GM21360 (cell line): ENCODE measurements around the gene SAV1.
A peak's percentile ranks its signal among the peaks of the same experiment; 100 is the strongest.
"Not testable (repeated sequence)": the region's sequence is repeated elsewhere in the genome, so short reads cannot be mapped to it uniquely, and the experiment has no call there.

Experiments used
- ATAC-seq: cut with Tn5 transposase; IDR thresholded peaks from one replicate; pipeline ENCODE4 v1.9.1; 2021; ENCODE audit warnings: mild to moderate bottlenecking, moderate library complexity; ENCODE audit not compliant: unreplicated experiment

Gene SAV1

GRCh38 chr14:50667996-50668825, at the start of gene SAV1:
TSS of gene SAV1 (minus strand) at chr14:50668306. CDS start at chr14:50667967, 339 bp downstream.
- ATAC-seq = peak; percentile 42

- no peak for ATAC-seq
These were observed 49.7 kb upstream of the SAV1 start for GRCh38 chr14:50717811-50718210.

DNA sequence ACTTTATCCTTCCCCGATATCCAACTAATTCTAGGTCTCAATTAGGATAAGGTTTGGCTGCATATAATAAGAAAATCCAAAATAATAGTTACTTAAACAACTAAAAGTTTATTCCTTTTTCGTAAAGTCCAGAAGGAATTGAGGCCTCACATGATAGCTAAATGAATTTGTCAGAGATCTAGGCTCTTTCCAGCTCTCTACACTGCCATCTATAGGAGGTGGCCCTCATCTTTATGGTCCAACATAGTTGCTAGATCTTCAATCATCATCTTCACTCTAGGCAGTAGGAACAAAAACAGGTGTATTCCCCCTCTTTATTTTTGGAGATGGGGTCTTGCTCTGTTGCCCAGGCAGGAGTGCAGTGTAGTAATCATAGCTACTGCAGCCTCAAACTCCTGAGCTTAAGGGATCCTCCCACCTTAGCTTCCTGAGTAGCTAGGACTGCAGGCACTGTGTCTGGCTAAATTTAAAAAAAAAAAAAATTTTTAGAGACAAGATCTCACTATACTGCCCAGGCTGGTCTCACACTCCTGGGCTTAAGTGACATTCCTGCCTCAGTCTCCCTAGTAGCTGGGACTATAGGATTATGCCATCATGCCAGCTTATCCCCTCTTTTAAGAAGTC, 46.5 kb upstream of the SAV1 start:
- ATAC-seq = no peak

- no peak for ATAC-seq
These were observed 42.9 kb upstream of the SAV1 start for GRCh38 chr14:50711043-50711442.

DNA sequence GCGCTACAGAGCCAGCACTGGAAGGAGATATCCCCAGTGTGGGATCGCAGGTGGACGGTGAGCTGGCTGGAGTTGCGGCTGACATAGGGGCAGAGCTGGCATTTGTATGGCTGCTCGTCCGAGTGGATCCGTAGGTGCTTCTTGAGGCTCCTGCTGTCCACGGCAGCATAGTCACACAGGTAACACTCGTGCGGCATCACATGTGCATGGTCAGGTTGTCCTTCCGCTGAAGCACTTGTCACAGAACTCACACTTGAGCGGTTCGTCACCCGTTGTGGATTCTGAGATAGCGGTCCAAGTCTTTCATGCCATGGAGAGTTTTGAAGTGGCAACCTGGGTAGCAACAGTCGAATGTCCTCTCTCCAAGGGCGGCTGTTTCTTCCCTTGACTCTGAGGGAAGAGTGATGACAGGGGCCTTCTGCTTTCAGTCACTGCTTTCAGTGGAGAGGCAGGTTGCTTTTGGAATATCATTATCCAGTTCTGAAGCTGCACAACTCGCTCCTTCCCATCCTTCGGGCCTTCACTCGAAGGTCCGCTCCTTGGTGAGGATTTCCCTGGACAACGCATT, 37.0 kb upstream of the SAV1 start:
- ATAC-seq = no peak

DNA sequence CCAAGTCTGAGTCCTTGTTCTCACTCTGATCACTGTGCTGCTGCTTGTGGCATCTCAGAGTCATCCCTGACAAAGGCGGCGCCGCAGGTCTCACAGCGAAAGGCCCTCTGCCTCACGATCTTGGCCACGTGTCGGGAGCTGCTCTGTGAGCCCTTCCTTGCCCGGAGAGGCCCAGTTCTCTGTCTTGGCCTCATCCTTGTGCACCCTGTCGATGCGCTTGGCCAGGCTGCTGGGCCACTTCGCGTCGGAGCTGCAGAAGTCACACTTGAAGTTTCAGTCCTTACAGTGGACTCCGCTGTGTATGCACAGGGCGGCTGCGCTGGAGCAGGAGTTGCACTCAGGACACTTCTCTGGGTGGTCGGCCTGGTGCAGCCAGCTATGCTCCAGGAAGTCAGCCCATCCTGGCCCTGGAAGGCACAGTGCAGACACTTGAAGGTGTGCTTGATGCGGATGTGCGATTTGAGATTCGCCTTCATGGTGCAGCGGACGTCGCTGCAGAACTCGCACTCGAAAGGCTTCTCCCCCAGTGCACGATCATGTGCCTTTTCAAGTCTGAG, 36.4 kb upstream of the SAV1 start:
- ATAC-seq = no peak

GRCh38 chr14:50697659-50698290, 29.7 kb upstream of the SAV1 start:
- no peak for ATAC-seq

DNA sequence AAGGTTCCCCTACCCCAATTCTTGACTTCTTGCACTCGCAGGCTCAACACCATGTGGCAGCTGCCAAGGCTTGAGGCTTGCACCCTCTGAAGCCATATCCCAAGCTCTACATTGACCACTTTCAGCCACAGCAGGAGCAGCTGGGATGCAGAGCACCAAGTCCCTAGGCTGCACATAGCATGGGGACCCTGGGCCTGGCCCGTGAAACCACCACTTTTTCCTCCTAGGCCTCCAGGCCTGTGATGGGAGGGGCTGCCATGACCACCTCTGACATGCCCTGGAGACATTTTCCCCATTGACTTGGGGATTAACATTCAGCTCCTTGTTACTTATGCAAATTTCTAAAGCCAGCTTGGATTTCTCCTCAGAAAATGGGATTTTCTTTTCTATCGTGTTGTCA, 26.2 kb upstream of the SAV1 start:
- not testable (repeated sequence) for ATAC-seq

GRCh38 chr14:50688875-50689274, 20.8 kb upstream of the SAV1 start:
- ATAC-seq = no peak

GRCh38 chr14:50679674-50680073, 11.6 kb upstream of the SAV1 start:
- no peak for ATAC-seq

GRCh38 chr14:50678163-50678562, 10.1 kb upstream of the SAV1 start:
- ATAC-seq = no peak

DNA sequence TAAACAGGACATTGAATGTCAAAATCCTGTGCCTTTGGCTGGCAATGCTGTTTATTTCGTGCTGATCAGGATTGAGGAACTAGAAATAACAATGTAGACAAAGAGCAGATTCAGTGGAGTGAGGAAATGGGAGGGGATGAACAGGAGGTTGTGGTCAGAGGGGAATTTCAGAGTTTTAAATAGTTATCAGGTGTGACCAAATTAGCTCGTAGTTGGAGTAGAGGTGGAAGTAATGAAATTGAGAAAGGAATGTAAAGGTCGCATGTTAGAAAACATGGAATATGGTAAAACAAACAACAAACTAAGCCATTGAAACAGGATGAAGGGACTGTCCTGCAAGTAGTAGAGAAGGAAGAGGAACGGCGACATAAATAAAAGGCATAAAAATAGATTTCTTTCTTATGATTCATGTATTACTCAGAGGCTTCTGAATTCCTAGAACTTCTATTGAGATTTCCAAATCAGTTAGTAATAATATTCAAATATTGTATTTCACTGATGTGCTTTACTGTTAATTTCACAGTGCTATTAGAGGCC, 9.5 kb upstream of the SAV1 start:
- ATAC-seq = no peak

- ATAC-seq = no peak
These were observed 8.9 kb upstream of the SAV1 start for GRCh38 chr14:50676814-50677516.

- no peak for ATAC-seq
These were observed 7.5 kb upstream of the SAV1 start for GRCh38 chr14:50675597-50675996.

DNA sequence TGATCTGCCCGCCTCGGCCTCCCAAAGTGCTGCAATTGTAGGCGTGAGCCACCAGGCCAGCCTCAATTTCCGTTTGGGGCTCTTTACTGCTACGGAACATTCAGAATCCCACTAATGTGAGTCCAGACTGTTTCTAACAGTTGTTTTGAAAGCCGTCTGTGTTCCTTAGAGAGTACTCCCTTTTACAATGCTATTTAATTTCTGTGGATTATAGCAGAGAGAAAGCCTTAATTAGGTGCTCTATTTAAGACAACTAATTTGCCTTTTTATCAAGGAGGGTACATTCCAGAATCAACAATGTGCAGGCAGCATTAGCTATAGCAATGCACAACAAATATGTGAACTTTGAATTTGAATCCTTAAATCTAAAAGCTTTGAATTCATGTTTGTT, 2.8 kb upstream of the SAV1 start:
- ATAC-seq = no peak

GRCh38 chr14:50670196-50670865, 2.2 kb upstream of the SAV1 start:
- ATAC-seq = no peak

DNA sequence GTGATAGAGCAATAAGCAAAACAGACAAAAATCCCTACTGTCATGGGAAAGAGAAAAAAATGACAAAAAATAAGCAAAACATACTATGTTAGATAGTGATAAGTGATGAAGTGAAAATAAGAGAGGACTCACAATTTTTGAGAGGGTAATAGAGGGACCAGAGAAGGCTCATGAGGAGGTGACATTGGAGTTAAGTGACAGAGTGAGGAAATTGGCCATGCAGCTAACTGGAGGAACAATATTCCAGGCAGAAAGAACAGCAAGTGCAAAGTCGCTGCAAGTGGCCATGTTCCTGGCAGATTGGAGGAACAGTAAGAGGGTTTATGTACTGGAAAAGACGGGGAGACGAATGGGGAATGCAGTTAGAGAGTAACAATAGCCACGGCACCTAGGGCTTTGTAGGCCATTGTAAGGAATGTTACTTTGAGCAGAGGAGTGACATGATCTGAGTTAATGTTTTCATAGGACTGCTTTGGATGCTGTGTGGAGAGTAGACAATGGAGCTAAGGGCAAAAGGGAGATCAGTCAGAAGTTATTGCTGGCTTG, 1.4 kb upstream of the SAV1 start:
- no peak for ATAC-seq

GRCh38 chr14:50668826-50669143, 679 bp upstream of the SAV1 start:
- no peak for ATAC-seq

GRCh38 chr14:50667684-50667995, 466 bp downstream of the SAV1 start:
- ATAC-seq = peak; percentile 37
